ENCODE measurements around the gene DIAPH2. TPM values are rescaled to one million over a fixed set of nuclear protein-coding genes. Genes with fewer than 3 reads are reported as not detected.
A peak's percentile ranks its signal among the peaks of the same experiment; 100 is the strongest.

DIAPH2 gene
- total RNA-seq, 2 donors from 2014 or later: 21.5 to 51.8 TPM

DNA sequence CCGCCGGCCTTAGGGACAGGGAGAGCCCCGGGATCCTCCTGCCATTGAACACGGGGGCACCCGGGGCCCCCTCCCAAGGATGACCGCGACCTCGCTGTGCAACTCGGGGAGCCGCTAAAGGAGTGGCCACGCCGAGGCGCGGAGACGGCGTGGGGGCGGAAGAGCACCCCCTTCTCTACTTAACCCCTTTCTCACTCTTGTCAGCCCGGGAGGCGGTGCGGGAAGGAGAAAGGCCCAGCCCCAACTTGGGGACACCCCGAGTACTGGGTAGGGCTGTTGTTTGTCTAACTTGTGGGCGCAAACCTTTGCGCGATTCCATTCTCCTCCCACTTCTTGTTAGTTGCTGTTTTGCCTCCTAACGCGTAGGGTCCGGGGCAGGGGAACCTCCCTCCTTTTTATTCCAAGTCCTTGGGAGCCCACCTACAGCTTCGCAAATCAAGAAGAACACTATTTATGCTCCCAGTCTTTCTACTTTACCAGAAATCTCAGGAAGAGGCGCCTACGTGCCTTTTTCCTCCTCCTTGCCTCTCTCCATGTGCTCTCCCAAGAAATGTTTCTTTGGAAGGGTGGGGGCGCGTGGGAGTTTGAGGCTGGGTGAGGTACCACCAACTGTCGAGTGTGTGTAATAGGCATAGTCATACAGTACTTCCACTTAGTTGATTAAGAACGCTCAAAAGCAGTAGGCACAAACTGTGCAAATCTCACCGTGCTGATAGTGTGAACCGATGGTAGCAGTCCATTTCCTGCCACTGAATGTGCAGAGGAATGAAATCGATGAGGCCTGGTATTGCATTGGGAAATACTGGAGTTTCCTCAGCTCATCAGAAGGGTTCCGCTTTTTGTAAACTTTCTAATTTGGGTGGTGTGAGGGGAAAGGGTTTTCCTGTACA is 813 bp downstream of the DIAPH2 start:
- H3K36me3 ChIP-seq (ENCODE audit: control insufficient read depth, insufficient read depth, low read length): no peaks in the 10 kb centered on the region
- Mint-ChIP-seq H3K36me3 (ENCODE audit: low read depth) (peaks cover 2% of the 10 kb centered on the region), H3K27me3 (ENCODE audit: insufficient read depth) (no peaks in the 10 kb centered on the region), H3K9me3 (no peaks in the 10 kb centered on the region), H3K27ac (peak overlapping the region; percentile 85), H3K4me1 (peaks cover 38% of the 10 kb centered on the region), H3K4me3 (peak overlapping the region; percentile 93)
- TF ChIP-seq CTCF (conservative IDR thresholded peaks at IDR 0.05): no peak
- no peaks in the 10 kb centered on the region for H3K27me3 ChIP-seq (ENCODE audit: control insufficient read depth, insufficient read depth, low read length, poor library complexity, severe bottlenecking)
- WGBS, 2 experiments (ENCODE audit: insufficient coverage in 1 of 2, insufficient read length in 1 of 2): 3% methylated on average over 31 of the region's 38 CpGs; no CpG with 5 or more reads in 1 of the 2 experiments
- H3K9me3 ChIP-seq (ENCODE audit: control insufficient read depth, low read length): no peaks in the 10 kb centered on the region
- H3K27ac ChIP-seq (ENCODE audit: low read depth, low read length): no peak overlapping the region
- H3K9ac ChIP-seq (ENCODE audit: extremely low read depth, low read length, poor library complexity, severe bottlenecking): no peak overlapping the region
- peak; percentile 75 for DNase-seq
- peak overlapping the region; percentile 83 for H3K4me3 ChIP-seq (ENCODE audit: low read length)
- H3K4me1 ChIP-seq (ENCODE audit: control insufficient read depth, insufficient read depth, low read length): no peaks in the 10 kb centered on the region

- Histone ChIP-seq H3K27ac (ENCODE audit: low read depth, low read length) (no peak overlapping the region), H3K4me3 (ENCODE audit: low read length) (no peak overlapping the region), H3K9me3 (ENCODE audit: control insufficient read depth, low read length) (no peaks in the 10 kb centered on the region), H3K36me3 (ENCODE audit: control insufficient read depth, insufficient read depth, low read length) (no peaks in the 10 kb centered on the region), H3K27me3 (ENCODE audit: control insufficient read depth, insufficient read depth, low read length, poor library complexity, severe bottlenecking) (no peaks in the 10 kb centered on the region), H3K9ac (ENCODE audit: extremely low read depth, low read length, poor library complexity, severe bottlenecking) (no peak overlapping the region), H3K4me1 (ENCODE audit: control insufficient read depth, insufficient read depth, low read length) (no peaks in the 10 kb centered on the region)
- no peak overlapping the region for H3K27ac Mint-ChIP-seq
- H3K36me3 Mint-ChIP-seq (ENCODE audit: low read depth): peaks cover 2% of the 10 kb centered on the region
- H3K4me3 Mint-ChIP-seq: no peak overlapping the region
- 96% methylated on average over 2 of the region's 2 CpGs; no CpG with 5 or more reads in 1 of the 2 experiments for WGBS, 2 experiments (ENCODE audit: insufficient coverage in 1 of 2, insufficient read length in 1 of 2)
- peaks cover 51% of the 10 kb centered on the region for H3K4me1 Mint-ChIP-seq
- DNase-seq: no peak
- no peaks in the 10 kb centered on the region for H3K9me3 Mint-ChIP-seq
- no peaks in the 10 kb centered on the region for H3K27me3 Mint-ChIP-seq (ENCODE audit: insufficient read depth)
- TF ChIP-seq CTCF (conservative IDR thresholded peaks at IDR 0.05): no peak
These were observed 3.1 kb downstream of the DIAPH2 start for GRCh38 chrX:96687776-96688175.

DNA sequence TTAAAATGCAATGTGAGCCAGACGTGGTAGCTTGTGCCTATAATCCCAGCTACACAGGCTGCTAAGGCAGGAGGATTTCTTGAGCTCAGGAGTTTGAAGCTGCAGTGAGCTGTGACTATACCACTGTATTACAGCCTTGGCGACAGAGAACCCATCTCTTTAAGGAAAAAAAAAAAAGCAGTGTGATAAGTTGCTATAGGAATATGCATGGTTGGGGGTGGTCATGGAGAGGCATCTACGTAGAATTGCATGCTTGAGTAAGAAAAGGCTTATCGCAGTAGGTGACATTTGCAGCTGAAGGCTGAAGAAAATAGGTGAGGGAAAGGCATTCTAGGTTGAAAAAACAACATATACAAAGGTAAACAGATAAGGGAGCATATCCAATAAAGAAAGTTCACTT is 4.1 kb downstream of the DIAPH2 start:
- H3K36me3 Mint-ChIP-seq (ENCODE audit: low read depth): peaks cover 2% of the 10 kb centered on the region
- TF ChIP-seq CTCF (conservative IDR thresholded peaks at IDR 0.05): no peak
- DNase-seq: peak; percentile 63
- 28 to 54% methylated on average over 2 to 4 of the region's 4 CpGs for WGBS, 2 experiments (ENCODE audit: insufficient coverage in 1 of 2, insufficient read length in 1 of 2)
- Histone ChIP-seq H3K9ac (ENCODE audit: extremely low read depth, low read length, poor library complexity, severe bottlenecking) (no peak overlapping the region), H3K27ac (ENCODE audit: low read depth, low read length) (no peak overlapping the region), H3K36me3 (ENCODE audit: control insufficient read depth, insufficient read depth, low read length) (no peaks in the 10 kb centered on the region), H3K4me3 (ENCODE audit: low read length) (peak overlapping the region; percentile 40), H3K4me1 (ENCODE audit: control insufficient read depth, insufficient read depth, low read length) (no peaks in the 10 kb centered on the region), H3K9me3 (ENCODE audit: control insufficient read depth, low read length) (no peaks in the 10 kb centered on the region), H3K27me3 (ENCODE audit: control insufficient read depth, insufficient read depth, low read length, poor library complexity, severe bottlenecking) (no peaks in the 10 kb centered on the region)
- no peaks in the 10 kb centered on the region for H3K27me3 Mint-ChIP-seq (ENCODE audit: insufficient read depth)
- peak overlapping the region; percentile 7 for H3K4me3 Mint-ChIP-seq
- no peaks in the 10 kb centered on the region for H3K9me3 Mint-ChIP-seq
- H3K27ac Mint-ChIP-seq: peak overlapping the region; percentile 12
- peaks cover 59% of the 10 kb centered on the region for H3K4me1 Mint-ChIP-seq
